Gastroesophageal sphincter (tissue), 4 donors: ENCODE results near the gene SMCR8. TPM values are rescaled to one million over a fixed set of nuclear protein-coding genes. Genes with fewer than 3 reads are reported as not detected.
A peak's percentile ranks its signal among the peaks of the same experiment; 100 is the strongest.
"Not testable (repeated sequence)": the region's sequence is repeated elsewhere in the genome, so short reads cannot be mapped to it uniquely, and the experiment has no call there.

Experiments
- ATAC-seq: fragments of 150-250 bp; one replicate; pipeline ENCODE4 v1.9.1; 2016; ENCODE audit warnings: mild to moderate bottlenecking, moderate library complexity
- H3K27ac ChIP-seq, 4 donors: fragments of 200-600 bp; sonication (generic) in 3 of 4; 1 replicate in 3 of 4; 2 replicates in 1 of 4; pipeline ENCODE4 v1.5.1; 2016 to 2019
- H3K27me3 ChIP-seq: fragments of 200-600 bp; sonication (generic); one replicate; pipeline ENCODE4 v1.5.1; 2019
- H3K36me3 ChIP-seq, 2 donors: fragments of 200-600 bp; sonication (generic); one replicate each; pipeline ENCODE4 v1.5.1; 2019; ENCODE audit warnings: control low read depth in 1 of 2
- H3K4me1 ChIP-seq, 3 donors: fragments of 200-600 bp; sonication (generic); 1 replicate in 2 of 3; 2 replicates in 1 of 3; pipeline ENCODE4 v1.5.1; 2016 to 2019; ENCODE audit warnings: control low read depth in 2 of 3
- H3K4me3 ChIP-seq, 2 donors: fragments of 200-600 bp; sonication (generic); one replicate each; pipeline ENCODE4 v1.5.1; 2019; ENCODE audit warnings: mild to moderate bottlenecking in 1 of 2, moderate library complexity in 1 of 2
- H3K9me3 ChIP-seq, 3 donors: fragments of 200-600 bp; sonication (generic); one replicate each; pipeline ENCODE4 v1.5.1; 2017 to 2019; ENCODE audit warnings: control low read depth in 2 of 3
- CTCF ChIP-seq, 4 experiments: fragments of 200-600 bp in 2 of 4; fragments of 450-650 bp in 2 of 4; sonication (generic) in 1 of 4; IDR thresholded peaks; one replicate each; pipeline ENCODE4 v1.5.1; 2017 to 2019; ENCODE audit warnings: antibody characterized with exemption in 4 of 4, mild to moderate bottlenecking in 2 of 4, moderate library complexity in 2 of 4
- EP300 ChIP-seq: sonication (generic); formaldehyde crosslinking; IDR thresholded peaks from one replicate; pipeline ENCODE4 v1.6.1; 2017; ENCODE audit warnings: antibody characterized with exemption, mild to moderate bottlenecking
- POLR2A ChIP-seq, 2 donors: fragments of 450-650 bp; IDR thresholded peaks; one replicate each; pipeline ENCODE4 v1.6.1; 2017; ENCODE audit warnings: antibody characterized with exemption in 2 of 2, mild to moderate bottlenecking in 2 of 2, moderate library complexity in 1 of 2
- POLR2AphosphoS5 ChIP-seq: sonication (generic); formaldehyde crosslinking; IDR thresholded peaks from one replicate; pipeline ENCODE4 v1.6.1; 2017; ENCODE audit warnings: antibody characterized with exemption
- WGBS, 2 donors: methylation state at CpG; one replicate each; pipeline ENCODE4 v1.1.5; 2018; ENCODE audit warnings: low coverage in 1 of 2; 5-methylcytosine and 5-hydroxymethylcytosine counted together
- total RNA-seq, 4 donors: library from RNA; depleted of rRNA; stranded (reverse); fragments of >200 nt; gene quantifications; one replicate each; pipeline ENCODE4 v1.1.0, GENCODE V29; 2016

The SMCR8 gene
- total RNA-seq, 4 donors from 2014 or later = 14.0 to 20.0 (median 14.9) TPM

- ATAC-seq = no peak
- 85 to 92% methylated on average over 5 to 6 of the region's 6 CpGs for WGBS, 2 donors
- TF ChIP-seq CTCF (IDR thresholded peaks at IDR 0.05) (no peak), EP300 (no peak)
- Histone ChIP-seq H3K4me1 (peaks cover 0 to 26% (median 4%) of the 10 kb centered on the region in 3 donors), H3K4me3 (no peak overlapping the region), H3K36me3 (peaks cover 0 to 16% of the 10 kb centered on the region in 2 donors), H3K27ac (peak overlapping the region in 1 of 4 donors; percentile 90), H3K9me3 (no peaks in the 10 kb centered on the region), H3K27me3 (no peaks in the 10 kb centered on the region)
Measured at GRCh38 chr17:18364166-18364565, 49.1 kb downstream of the SMCR8 start.

- WGBS, 2 donors = 63 to 64% methylated on average over 3 to 8 of the region's 8 CpGs
- ATAC-seq = no peak
- no peak for TF ChIP-seq POLR2AphosphoS5
- no peak for TF ChIP-seq POLR2A (IDR thresholded peaks at IDR 0.05)
- no peak for TF ChIP-seq CTCF (IDR thresholded peaks at IDR 0.05)
- TF ChIP-seq EP300 = no peak
Measured at GRCh38 chr17:18368946-18369345, 53.9 kb downstream of the SMCR8 start.

DNA sequence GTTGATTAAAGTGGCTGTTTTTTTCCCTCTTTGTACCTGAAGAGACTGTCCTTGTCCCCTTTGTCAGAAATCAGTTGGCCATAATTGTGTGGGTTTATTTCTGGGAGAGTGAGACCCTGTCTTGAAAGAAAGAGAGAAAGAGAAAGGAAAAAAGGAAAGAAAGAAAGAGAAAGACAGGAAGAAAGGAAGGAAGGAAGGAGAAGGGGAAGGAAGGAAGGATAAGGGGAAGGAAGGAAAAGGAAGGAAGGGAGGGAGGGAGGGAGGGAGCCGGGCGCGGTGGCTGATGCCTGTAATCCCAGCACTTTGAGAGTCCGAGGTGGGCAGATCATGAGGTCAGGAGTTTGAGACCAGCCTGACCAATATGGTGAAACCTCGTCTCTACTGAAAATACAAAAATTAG is 55.7 kb downstream of the SMCR8 start:
- Histone ChIP-seq H3K36me3 (no peaks in the 10 kb centered on the region), H3K27ac (no peak overlapping the region), H3K4me1 (no peaks in the 10 kb centered on the region), H3K9me3 (no peaks in the 10 kb centered on the region), H3K27me3 (peaks cover 8% of the 10 kb centered on the region), H3K4me3 (no peak overlapping the region)
- TF ChIP-seq CTCF (IDR thresholded peaks at IDR 0.05) (no peak), EP300 (no peak), POLR2A (IDR thresholded peaks at IDR 0.05) (no peak), POLR2AphosphoS5 (no peak)
- 79 to 84% methylated on average over 2 to 5 of the region's 5 CpGs for WGBS, 2 donors
- no peak for ATAC-seq

More at GRCh38 chr17:18368946-18369345, 53.9 kb downstream of the SMCR8 start:
- H3K4me1 ChIP-seq = peaks cover 0 to 2% (median 0%) of the 10 kb centered on the region in 3 donors
- H3K27me3 ChIP-seq = peaks cover 8% of the 10 kb centered on the region
- no peak overlapping the region for H3K27ac ChIP-seq
- no peaks in the 10 kb centered on the region for H3K9me3 ChIP-seq
- no peak overlapping the region for H3K4me3 ChIP-seq
- H3K36me3 ChIP-seq = no peaks in the 10 kb centered on the region

DNA sequence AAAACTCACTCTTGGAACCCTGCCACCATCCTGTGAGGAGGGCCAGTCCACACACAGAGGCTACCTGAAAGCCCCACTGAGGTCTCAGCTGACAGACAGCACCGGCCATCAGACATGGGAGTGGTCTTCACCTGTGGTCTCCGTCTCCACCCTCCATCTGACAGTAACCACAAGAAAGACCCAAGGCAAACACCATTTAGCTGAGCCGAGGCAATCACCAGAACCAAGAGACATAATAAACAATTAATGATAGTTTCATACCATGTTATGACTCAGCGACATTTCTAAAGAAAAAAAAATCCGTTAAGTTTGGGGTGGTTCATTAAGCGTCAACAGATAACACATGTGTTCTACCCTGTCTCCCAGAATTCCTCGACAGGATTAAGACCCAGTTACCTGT is 56.4 kb downstream of the SMCR8 start:
- 65 to 80% methylated on average over 4 to 6 of the region's 7 CpGs for WGBS, 2 donors
- no peaks in the 10 kb centered on the region for H3K4me1 ChIP-seq
- H3K36me3 ChIP-seq = no peaks in the 10 kb centered on the region
- H3K27ac ChIP-seq = no peak overlapping the region
- ATAC-seq = no peak
- no peaks in the 10 kb centered on the region for H3K9me3 ChIP-seq
- H3K4me3 ChIP-seq = no peak overlapping the region
- H3K27me3 ChIP-seq = peaks cover 8% of the 10 kb centered on the region
- no peak for TF ChIP-seq EP300
- TF ChIP-seq POLR2A (IDR thresholded peaks at IDR 0.05) = no peak
- TF ChIP-seq CTCF (IDR thresholded peaks at IDR 0.05) = no peak
- TF ChIP-seq POLR2AphosphoS5 = no peak

- not testable (repeated sequence) for H3K27me3 ChIP-seq, H3K36me3 ChIP-seq, H3K27ac ChIP-seq, H3K9me3 ChIP-seq, ATAC-seq, H3K4me1 ChIP-seq, H3K4me3 ChIP-seq
- WGBS, 2 donors = 94% methylated on average over 3 of the region's 6 CpGs; no CpG with 5 or more reads in 1 of the 2 donors
Measured at GRCh38 chr17:18373181-18373580, 58.1 kb downstream of the SMCR8 start.
